GM18861 (cell line): ENCODE measurements around the gene EID2.

Experiments used
- ATAC-seq: cut with Tn5 transposase; IDR thresholded peaks from one replicate; pipeline ENCODE4 v1.9.1; 2021; ENCODE audit not compliant: unreplicated experiment

Gene EID2

DNA sequence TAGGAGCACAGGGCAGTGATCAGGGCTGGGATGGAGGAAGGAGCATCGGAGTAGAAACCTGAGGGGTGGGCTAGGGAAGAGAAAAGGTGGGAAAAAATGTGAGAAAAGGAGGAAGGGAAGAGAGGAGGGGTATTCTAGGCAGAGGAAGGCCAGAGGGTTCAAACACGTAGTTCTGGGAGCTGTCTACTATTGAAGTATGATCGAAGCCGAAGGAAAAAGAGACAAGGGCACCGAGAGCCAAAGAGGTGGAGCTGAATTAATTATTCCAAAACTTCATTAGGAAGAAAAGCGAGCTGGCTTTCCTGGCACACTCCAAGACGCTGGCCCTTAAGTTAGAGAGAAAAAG, 33.4 kb downstream of the EID2 start:
- no peak for ATAC-seq

DNA sequence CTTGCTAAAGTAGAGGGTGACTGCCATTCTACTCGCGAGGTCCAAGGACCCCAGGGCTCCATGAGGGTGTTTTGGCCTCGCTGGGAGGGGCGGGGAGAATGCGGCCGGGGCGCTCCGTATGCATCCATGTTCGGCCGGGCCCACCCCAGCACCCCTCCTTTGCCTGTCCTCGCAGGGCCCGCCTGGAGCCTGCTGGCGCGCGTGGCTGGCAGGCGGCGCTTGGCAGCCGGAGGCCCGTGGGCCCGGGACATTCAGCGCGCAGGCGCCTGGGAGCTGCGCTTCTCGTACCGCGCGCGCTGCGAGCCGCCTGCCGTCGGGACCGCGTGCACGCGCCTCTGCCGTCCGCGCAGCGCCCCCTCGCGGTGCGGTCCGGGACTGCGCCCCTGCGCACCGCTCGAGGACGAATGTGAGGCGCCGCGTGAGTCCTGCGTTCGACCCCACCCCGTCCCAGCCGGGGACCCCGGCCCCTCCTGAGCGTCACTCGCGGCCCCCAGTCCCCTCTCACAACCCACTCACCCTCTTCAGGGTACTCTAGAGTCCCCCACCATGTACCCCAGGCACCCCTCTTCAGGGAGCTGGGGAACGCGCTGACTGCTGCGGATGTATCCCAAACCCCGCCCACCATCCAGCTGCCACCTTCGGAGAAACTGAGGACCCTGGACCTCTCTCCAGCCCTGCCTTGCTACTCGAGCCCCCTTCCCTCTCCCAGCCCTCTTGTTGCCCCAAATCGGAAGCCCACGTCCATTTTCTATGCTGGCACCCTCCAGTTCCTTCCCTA, 37.1 kb downstream of the EID2 start:
- no peak for ATAC-seq

DNA sequence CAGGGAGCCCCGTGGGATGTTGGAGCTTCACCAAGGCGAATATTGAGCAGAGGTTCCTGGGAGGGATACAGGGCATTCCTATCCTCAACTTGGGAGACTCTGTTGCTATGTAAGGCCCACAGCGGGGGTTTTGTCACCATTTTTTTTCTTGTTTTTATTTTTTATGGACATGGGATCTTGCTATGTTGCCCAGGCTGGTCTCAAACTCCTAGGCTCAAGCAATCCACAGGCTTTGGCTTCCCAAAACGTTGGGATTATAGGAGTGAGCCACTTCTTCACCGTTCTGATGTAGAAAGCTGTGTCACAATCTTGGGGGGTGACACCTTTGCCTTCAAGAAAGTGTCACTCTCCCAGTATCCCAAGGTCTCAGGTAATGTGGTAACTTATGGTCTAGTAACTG, 38.6 kb downstream of the EID2 start:
- no peak for ATAC-seq

DNA sequence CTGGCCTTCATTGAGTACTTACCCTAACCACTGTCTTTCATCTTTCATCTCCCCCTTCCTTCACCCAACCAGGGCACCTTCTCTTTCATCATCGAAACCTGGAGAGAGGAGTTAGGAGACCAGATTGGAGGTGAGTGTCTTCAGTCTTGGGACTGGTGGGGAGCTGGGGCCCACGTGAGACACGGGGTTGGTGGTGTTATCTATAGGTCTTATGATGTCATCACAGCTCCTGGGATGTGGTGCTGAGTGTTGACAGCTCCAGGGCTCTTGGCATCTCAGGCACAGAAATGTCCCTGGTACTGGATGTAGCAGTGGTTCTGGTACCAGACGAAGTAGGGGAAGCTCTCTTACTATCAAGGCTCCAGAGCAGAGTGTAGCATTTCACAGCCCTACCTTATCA, 39.4 kb downstream of the EID2 start:
- ATAC-seq: no peak

DNA sequence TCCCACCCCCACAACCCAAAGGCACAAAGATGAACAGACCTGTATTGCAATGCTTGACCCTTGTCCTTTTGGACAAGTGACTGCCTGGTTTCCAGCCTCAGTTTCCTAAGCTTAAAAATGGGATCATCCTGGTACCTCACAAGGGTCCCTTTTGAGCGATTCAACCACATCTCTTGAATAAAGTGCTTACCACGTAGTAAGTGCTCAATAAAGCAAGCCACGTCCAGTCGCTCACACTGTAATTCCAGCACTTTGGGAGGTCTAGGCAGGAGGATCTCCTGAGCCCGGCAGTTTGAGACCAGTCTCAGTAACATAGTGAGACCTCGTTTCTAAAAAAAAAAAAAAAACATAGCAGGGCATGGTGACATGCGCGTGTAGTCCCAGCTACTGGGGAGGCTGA, 40.0 kb downstream of the EID2 start:
- ATAC-seq: no peak

DNA sequence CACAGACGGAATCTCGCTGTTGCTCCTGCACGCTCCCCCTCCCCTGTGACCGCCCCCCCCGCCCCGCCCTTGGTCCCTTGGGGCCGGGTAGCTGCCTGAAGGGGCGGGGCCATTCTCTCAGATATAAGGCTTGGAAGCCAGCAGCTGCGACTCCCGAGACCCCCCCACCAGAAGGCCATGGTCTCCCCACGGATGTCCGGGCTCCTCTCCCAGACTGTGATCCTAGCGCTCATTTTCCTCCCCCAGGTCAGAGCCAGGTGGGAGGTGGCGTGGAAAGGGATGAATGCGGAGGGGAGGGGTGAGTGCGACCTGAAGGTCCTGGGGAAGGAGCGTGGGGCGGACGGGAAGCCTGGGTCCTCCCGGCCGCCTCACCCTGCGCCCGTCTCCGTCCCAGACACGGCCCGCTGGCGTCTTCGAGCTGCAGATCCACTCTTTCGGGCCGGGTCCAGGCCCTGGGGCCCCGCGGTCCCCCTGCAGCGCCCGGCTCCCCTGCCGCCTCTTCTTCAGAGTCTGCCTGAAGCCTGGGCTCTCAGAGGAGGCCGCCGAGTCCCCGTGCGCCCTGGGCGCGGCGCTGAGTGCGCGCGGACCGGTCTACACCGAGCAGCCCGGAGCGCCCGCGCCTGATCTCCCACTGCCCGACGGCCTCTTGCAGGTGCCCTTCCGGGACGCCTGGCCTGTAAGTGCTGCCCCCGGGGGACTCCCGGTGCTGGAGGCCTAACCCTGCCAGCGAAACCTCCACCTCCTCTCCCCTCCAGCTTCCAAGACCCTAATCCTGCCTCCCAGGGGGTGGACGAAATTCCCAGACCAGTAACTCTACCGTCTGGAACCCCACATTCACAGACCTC, 40.9 kb downstream of the EID2 start, which contains the start of gene DLL3:
Gene DLL3 (plus strand): TSS at position 150 of the 845 bp plus-strand sequence. CDS start 28 bp downstream, at position 178.
- no peak for ATAC-seq

DNA sequence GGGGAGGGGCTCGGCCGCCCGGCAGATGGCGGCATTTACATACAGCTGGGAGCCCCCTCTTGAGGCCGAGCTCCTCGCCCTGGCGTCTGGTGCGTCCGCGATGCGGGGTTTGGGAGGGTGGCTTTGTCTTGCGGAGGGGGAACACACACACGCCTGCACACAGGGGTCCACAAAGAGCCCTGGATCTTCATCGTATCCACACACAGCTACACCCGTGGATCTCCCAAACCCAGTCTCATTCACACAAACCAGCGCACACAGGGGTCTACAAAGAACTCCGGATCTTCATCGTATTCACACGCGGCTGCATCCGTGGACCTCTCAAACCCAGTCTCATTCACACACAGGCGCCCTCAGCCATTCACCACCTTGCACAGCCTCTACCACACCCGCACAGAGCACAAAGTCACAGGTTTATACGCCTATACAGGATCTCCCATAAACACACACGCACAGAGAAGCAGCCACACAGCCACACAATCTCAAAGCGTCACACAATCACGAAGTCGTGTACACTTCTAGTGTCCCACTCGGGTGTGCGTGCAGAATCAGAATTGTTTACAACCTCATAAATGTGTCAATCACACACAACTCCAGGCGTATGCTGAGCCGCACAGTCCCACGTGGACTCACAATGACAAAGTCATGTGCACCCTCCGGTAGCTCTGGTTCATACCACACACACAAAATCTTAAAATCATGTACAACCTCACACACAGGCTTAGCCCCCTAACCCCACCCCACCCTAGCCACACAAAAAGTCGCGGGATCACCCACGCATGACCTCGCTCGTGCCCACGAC, 41.8 kb downstream of the EID2 start:
- no peak for ATAC-seq

DNA sequence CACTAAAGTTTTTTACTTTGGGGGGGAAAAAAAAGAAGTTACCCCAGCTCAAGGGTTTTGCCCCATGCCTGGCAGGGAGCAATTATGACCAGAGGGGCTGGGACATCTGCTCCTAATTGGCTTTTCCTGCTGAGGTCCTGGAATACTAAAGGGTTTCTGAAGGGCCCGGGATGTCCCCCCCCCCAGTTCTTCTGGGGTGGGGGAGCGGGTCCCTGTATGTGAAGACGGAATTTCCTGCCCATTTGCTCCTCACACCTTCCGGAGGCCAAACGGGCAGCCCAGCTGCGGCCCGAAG, 42.3 kb downstream of the EID2 start:
- no peak for ATAC-seq

DNA sequence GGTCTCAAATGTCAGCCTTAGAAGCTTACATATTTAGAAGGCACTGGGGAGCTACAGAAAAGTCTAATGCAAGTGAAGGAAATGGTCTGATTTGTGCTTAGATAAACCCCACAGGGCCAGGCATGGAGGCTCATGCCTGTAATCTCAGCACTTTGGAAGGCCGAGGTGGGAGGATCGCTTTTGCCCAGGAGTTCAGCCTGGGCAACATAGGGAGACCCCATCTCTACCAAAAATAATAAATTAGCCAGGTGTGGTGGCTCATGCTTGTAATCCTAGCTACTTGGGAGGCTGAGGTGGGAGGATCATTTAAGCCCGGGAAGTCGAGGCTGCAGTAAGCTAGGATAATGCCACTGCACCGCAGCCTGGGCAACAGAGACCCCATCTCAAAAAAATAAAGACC, 43.9 kb downstream of the EID2 start:
- ATAC-seq: no peak

DNA sequence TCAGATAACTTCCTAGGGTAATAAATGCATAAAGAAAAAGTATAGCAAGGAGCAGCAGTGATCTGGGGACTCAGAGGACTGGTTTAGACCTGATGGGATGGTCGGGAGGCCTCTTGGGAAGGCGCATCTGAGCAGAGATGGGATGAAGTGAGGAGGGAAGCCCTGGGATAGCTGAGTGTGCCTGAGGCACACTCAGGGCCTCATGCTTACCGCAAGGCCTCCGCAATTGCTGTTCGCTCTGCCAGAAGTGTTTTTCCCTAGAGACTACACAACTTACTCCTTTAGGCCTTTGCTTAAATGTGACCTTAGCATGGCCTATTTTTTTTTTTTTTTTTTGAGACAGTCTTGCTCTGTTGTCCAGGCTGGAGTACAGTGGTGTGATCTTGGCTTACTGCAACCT, 45.3 kb downstream of the EID2 start:
- no peak for ATAC-seq

DNA sequence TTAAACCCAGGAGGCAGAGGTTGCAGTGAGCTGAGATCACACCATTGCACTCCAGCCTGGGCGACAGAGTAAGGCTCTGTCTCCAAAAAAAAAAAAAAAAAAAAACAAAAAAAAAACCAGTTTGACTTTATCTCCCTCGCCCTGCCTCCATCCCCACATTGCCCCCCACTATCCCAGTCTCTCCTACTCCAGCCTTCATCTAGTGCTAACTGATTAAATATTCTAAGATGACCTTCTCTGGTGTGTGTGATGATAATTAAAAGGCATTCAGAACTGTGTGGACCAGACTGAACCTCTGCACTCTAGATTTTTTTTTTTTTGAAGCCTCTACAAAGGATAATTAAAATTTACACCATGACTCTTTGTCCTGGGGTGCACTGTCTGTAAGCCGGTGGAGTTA, 47.2 kb downstream of the EID2 start:
- ATAC-seq: no peak

DNA sequence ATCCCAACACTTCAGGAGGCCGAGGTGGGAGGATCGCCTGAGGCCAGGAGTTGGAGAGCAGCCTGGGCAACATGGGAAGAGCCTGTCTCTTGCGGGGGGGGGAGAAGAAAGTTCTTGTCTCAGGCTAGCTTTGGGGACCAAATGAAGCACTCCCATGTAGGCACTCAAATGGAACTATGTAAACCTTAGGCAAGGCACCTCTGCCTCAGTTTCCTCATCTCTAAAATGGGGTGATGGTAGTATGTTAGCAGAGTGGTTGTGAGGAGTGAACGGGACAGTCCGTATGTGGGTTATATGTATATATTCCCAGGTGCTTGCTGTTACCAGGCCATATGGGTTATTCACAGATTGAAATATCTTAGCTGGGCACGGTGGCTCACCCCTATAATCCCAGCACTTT, 47.7 kb downstream of the EID2 start:
- ATAC-seq: no peak

DNA sequence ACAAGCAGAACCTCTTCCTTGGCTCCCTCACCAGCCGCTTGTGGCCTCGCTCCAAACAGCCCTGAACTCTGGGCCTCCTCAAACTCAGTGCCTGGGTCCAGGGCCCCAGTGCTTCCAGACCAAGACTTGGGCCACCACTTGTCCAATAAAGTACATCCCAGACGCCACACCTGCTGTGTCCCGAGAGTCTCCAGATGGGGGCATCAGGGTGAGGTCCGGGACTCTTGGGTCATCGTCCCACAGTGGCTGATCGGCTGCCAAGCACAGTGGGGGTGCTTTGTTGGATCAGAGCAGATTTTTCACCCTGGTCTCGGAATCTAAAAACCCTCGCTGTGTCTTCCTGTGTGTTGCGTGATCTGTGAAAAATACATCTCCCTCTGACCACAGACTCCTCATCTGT, 50.2 kb downstream of the EID2 start:
- no peak for ATAC-seq
